Suprapubic skin (tissue), 3 donors: ENCODE data around the gene PCNX2.

ENCODE experiments used
- CTCF ChIP-seq, 2 donors: fragments of 200-600 bp in 1 of 2; fragments of 450-650 bp in 1 of 2; sonication (generic) in 1 of 2; IDR thresholded peaks; one replicate each; pipeline ENCODE4 v1.5.1; 2016 to 2019; ENCODE audit warnings: antibody characterized with exemption in 2 of 2, mild to moderate bottlenecking in 1 of 2, moderate library complexity in 1 of 2
- POLR2A ChIP-seq, 2 donors: fragments of 450-650 bp; IDR thresholded peaks; one replicate each; pipeline ENCODE4 v1.6.1; 2017; ENCODE audit warnings: antibody characterized with exemption in 2 of 2, mild to moderate bottlenecking in 2 of 2, moderate library complexity in 2 of 2

GRCh38 chr1:233135833-233136232, 159.7 kb downstream of the PCNX2 start:
- TF ChIP-seq CTCF (IDR thresholded peaks at IDR 0.05) (no peak), POLR2A (IDR thresholded peaks at IDR 0.05) (no peak)
